Endothelial cell of umbilical vein (primary cell): ENCODE results near the gene FAM114A2.

ENCODE experiments used
- CTCF ChIP-seq, 2 donors: IDR thresholded peaks; 1 replicate in 1 of 2; 2 replicates in 1 of 2; pipeline ENCODE4 v1.5.1; 2011; ENCODE audit warnings: low read length in 2 of 2, mild to moderate bottlenecking in 2 of 2, moderate library complexity in 2 of 2, control low read depth in 1 of 2, inconsistent platforms in 1 of 2, low read depth in 1 of 2; ENCODE audit not compliant: insufficient read depth in 1 of 2; ENCODE audit errors: extremely low read depth in 1 of 2
- FOS ChIP-seq: IDR thresholded peaks from 2 replicates; pipeline ENCODE4 v1.6.1; 2011; ENCODE audit warnings: mild to moderate bottlenecking, low read length, moderate library complexity, borderline replicate concordance; ENCODE audit not compliant: insufficient read depth
- GATA2 ChIP-seq: IDR thresholded peaks from 2 replicates; pipeline ENCODE4 v1.7.0; 2011; ENCODE audit warnings: low read depth, mild to moderate bottlenecking, moderate library complexity, mixed read lengths, low read length; ENCODE audit not compliant: insufficient read length, insufficient read depth
- POLR2A ChIP-seq: IDR thresholded peaks from 2 replicates; pipeline ENCODE4 v1.6.1; 2012; ENCODE audit warnings: low read depth, mild to moderate bottlenecking, control low read depth, low read length
- POLR2AphosphoS5 ChIP-seq: IDR thresholded peaks from 2 replicates; pipeline ENCODE4 v1.6.1; 2012; ENCODE audit warnings: low read depth, mild to moderate bottlenecking, control low read depth, low read length, moderate library complexity; ENCODE audit not compliant: insufficient read depth
- TF ChIP-seq, protein P1 (sequence below): IDR thresholded peaks from 2 replicates; pipeline ENCODE4 v1.6.1; 2011; ENCODE audit not compliant: insufficient read depth, insufficient read length

DNA sequence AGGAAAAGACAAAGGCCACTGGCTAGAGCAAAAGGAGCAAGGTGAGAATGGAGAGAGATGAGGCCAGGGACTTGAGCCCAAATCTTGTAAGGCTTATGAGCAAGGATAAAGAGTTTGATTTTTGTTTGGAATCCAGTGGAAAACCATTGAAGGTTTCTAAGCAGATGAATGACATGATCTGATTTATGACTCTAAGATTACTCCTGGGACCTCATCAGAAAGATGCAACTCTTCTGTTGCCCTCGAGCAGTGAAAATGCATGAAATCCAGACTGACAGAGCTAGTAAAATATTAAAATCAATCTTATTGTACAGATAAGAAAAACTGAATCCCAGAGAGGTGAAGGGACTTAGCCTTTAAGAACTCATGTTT, 734 bp upstream of the FAM114A2 start:
- TF ChIP-seq CTCF (IDR thresholded peaks at IDR 0.05; ENCODE audit: extremely low read depth in 1 of 2, insufficient read depth in 1 of 2, low read depth in 1 of 2, low read length in 2 of 2) = no peak
- no peak for TF ChIP-seq POLR2AphosphoS5
- TF ChIP-seq POLR2A = no peak
- TF ChIP-seq, protein P1, sequence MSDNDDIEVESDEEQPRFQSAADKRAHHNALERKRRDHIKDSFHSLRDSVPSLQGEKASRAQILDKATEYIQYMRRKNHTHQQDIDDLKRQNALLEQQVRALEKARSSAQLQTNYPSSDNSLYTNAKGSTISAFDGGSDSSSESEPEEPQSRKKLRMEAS = no peak
- TF ChIP-seq GATA2 = no peak
- TF ChIP-seq FOS = no peak
